ENCODE data around the gene PTBP1. TPM values are rescaled to one million over a fixed set of nuclear protein-coding genes. Genes with fewer than 3 reads are reported as not detected.

PTBP1 gene
- total and polyA plus RNA-seq, 9 donors: 73.4 to 312 (median 215) TPM

DNA sequence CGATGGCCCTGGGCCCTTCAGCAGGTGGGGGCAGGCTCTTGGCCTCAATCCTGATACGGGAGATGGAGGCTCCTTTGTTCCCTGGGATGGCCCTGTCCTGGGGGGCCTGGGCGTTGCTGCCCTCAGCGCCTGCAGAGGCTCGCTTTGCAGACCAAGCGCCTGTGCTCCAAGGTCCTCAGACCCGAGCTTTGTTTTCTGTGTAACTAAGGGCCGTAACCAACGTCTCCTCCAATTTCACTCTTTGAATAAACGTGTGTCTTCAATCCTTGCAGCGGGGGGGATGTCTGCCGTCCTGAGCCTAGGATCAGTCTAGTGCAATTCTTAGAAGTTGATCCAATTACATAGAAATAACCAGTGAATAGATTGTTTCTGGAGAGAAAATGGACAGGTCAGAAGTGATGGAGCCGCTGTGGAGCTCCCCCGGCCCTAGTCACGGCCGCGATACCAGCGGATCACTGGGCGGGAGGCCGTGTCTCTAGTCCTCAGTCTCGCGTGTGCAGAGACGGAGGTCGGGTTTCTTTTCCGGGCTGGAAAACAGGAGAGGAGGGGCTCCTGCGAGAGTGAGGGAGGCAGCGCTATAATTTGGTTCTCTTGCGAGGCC, 5.3 kb downstream of the PTBP1 start:
- intact Hi-C loops (cut with DNase I): no loop called here
- no peaks in the 10 kb centered on the region for H3K27me3 ChIP-seq
- H3K4me1 ChIP-seq (ENCODE audit: insufficient read depth): peaks cover 41% of the 10 kb centered on the region
- H3K27ac ChIP-seq: no peak overlapping the region
- H3K4me3 ChIP-seq: no peak overlapping the region
- DNase-seq: peak in 1 of 5 donors; percentile 48
- no peaks in the 10 kb centered on the region for H3K9me3 ChIP-seq
- TF ChIP-seq POLR2A (IDR thresholded peaks at IDR 0.05) (no peak), EP300 (IDR thresholded peaks at IDR 0.05) (no peak)
- TF ChIP-seq, protein P1, sequence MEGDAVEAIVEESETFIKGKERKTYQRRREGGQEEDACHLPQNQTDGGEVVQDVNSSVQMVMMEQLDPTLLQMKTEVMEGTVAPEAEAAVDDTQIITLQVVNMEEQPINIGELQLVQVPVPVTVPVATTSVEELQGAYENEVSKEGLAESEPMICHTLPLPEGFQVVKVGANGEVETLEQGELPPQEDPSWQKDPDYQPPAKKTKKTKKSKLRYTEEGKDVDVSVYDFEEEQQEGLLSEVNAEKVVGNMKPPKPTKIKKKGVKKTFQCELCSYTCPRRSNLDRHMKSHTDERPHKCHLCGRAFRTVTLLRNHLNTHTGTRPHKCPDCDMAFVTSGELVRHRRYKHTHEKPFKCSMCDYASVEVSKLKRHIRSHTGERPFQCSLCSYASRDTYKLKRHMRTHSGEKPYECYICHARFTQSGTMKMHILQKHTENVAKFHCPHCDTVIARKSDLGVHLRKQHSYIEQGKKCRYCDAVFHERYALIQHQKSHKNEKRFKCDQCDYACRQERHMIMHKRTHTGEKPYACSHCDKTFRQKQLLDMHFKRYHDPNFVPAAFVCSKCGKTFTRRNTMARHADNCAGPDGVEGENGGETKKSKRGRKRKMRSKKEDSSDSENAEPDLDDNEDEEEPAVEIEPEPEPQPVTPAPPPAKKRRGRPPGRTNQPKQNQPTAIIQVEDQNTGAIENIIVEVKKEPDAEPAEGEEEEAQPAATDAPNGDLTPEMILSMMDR (IDR thresholded peaks at IDR 0.05): no peak
- no peaks in the 10 kb centered on the region for H3K36me3 ChIP-seq
- 28 to 40% (median 31%) methylated on average over 28 of the region's 28 CpGs for WGBS, 3 donors

DNA sequence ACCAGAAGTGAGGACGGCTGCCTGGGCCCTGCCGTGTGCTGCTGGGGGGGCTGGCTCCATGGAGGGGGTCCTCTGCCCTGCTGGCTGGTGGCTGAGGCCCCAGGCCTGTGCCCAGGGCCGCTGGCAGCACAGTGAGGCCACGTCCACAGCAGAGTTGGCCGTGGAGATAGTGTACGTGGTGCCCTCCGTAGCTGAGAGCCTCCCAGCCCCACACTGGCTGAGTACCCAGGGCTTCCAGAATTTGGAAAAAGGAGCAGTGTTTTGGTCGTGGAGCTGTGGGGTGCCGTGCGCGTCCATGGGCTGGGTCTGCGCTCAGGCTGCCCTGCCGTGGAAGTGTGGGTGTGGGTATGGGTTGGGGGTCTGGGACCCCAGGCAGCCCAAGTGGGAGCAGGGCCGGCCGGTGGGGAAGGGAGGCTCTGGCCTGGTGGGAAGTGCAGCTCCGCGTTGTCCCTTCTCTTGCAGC, 5.9 kb downstream of the PTBP1 start:
- TF ChIP-seq EP300 (IDR thresholded peaks at IDR 0.05) (no peak), POLR2A (IDR thresholded peaks at IDR 0.05) (no peak)
- TF ChIP-seq, protein P1 (IDR thresholded peaks at IDR 0.05): no peak
- Histone ChIP-seq H3K27me3 (no peaks in the 10 kb centered on the region), H3K4me1 (ENCODE audit: insufficient read depth) (peaks cover 41% of the 10 kb centered on the region), H3K4me3 (no peak overlapping the region), H3K36me3 (no peaks in the 10 kb centered on the region), H3K9me3 (no peaks in the 10 kb centered on the region), H3K27ac (no peak overlapping the region)
- 71 to 80% (median 71%) methylated on average over 17 of the region's 17 CpGs for WGBS, 3 donors
- intact Hi-C loops (cut with DNase I): no loop called here
- DNase-seq: peak in 1 of 5 donors; percentile 26

DNA sequence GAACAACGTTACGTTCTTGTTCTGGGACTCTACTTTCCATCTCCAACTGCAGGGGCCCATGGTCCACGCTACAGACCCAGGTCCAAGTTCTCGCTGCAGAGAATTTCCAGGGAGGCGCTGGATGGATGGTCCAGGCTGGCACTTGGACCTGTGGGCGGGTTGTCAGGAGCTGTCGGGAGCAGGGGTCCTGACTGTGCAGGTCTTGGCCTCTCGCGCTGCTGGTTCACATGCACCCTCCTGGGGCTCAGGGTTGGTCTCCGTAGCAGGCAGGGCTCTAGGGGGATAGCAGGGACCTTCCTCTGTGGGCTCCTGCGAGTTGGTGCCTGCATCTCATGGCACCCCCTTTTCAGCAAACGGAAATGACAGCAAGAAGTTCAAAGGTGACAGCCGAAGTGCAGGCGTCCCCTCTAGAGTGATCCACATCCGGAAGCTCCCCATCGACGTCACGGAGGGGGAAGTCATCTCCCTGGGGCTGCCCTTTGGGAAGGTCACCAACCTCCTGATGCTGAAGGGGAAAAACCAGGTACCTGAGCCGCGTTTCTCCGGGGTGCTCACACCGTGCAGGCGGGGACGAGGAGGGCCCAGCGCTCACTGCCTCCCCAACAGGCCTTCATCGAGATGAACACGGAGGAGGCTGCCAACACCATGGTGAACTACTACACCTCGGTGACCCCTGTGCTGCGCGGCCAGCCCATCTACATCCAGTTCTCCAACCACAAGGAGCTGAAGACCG, 6.6 kb downstream of the PTBP1 start:
- H3K9me3 ChIP-seq: no peaks in the 10 kb centered on the region
- intact Hi-C loops (cut with DNase I): no loop called here
- TF ChIP-seq, protein P1 (IDR thresholded peaks at IDR 0.05): no peak
- no peak for TF ChIP-seq EP300 (IDR thresholded peaks at IDR 0.05)
- no peak overlapping the region for H3K4me3 ChIP-seq
- DNase-seq: peak in 1 of 5 donors; percentile 26
- 73 to 81% (median 77%) methylated on average over 31 of the region's 31 CpGs for WGBS, 3 donors
- H3K27ac ChIP-seq: no peak overlapping the region
- H3K27me3 ChIP-seq: no peaks in the 10 kb centered on the region
- H3K4me1 ChIP-seq (ENCODE audit: insufficient read depth): peaks cover 37% of the 10 kb centered on the region
- H3K36me3 ChIP-seq: no peaks in the 10 kb centered on the region

DNA sequence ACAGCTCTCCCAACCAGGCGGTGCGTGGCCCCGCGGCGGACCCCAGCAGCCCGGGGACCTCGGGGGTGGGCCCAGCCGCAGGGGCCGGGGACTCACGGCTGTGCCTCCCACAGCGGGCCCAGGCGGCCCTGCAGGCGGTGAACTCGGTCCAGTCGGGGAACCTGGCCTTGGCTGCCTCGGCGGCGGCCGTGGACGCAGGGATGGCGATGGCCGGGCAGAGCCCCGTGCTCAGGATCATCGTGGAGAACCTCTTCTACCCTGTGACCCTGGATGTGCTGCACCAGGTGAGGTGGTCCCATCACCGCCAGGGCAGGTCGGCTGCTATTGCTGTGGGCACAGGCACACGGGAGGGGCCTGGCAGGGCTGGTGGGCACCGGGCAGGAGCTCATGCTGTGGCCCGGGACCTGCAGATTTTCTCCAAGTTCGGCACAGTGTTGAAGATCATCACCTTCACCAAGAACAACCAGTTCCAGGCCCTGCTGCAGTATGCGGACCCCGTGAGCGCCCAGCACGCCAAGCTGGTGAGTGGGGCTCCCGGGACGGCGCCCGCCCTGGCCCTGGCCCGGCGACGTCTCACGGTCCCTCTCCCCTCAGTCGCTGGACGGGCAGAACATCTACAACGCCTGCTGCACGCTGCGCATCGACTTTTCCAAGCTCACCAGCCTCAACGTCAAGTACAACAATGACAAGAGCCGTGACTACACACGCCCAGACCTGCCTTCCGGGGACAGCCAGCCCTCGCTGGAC, 7.3 kb downstream of the PTBP1 start:
- intact Hi-C loops (cut with DNase I): no loop called here
- Histone ChIP-seq H3K9me3 (no peaks in the 10 kb centered on the region), H3K36me3 (no peaks in the 10 kb centered on the region), H3K4me1 (ENCODE audit: insufficient read depth) (peaks cover 30% of the 10 kb centered on the region), H3K27ac (no peak overlapping the region), H3K4me3 (no peak overlapping the region), H3K27me3 (no peaks in the 10 kb centered on the region)
- 85 to 88% (median 86%) methylated on average over 52 to 53 of the region's 53 CpGs for WGBS, 3 donors
- DNase-seq: peak in 1 of 5 donors; percentile 21
- TF ChIP-seq EP300 (IDR thresholded peaks at IDR 0.05) (no peak), POLR2A (IDR thresholded peaks at IDR 0.05) (no peak)
- TF ChIP-seq, protein P1 (IDR thresholded peaks at IDR 0.05): no peak
